ENCODE measurements around the gene PHKB. TPM values are rescaled to one million over a fixed set of nuclear protein-coding genes. Genes with fewer than 3 reads are reported as not detected.

PHKB gene
- total RNA-seq, 1 donor from 2014 or later = 49.6 TPM

DNA sequence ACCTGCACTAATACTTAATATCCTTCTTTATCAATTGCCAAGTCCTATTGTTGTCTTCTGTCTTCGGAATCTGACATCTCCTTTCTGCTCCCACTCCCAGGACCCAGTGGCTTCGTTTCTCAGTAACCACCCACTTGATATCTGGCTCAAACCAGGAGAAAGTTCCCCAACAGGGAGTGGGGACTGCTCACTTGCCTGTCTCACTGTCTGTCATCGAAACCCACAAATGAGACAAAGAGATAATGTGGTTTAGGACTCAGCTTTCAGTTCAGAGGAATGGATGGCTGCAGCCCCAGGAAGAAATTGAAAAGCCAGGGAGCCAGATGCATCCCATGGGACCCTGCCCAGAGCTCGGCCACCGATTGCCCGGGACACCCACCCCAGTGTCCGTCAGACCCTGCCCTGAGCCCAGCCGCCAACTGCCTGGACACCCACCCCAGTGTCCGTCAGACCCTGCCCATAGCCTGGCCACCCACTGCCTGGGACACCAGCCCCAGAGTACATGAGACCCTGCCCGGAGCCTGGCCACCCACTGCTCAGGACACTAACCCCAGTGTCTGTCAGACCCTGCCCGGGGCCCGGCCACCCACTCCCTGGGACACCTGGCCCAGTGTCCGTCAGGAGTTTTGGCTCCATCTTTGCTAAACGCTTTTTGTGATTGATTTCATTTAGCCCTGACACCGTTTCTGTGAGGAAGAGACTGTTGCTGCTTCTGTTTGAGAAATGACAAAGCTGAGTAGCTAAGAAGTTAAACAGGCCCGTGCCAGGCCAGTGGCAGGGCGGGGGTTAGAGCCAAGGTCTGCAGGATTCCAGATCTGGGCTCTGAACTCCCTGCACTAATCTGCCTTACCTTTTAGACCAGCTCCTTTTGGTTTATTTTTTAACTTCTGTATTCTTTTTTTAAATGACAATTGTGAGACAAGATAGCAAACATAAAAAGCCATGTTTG is 251.4 kb downstream of the PHKB start:
- Histone ChIP-seq H2AFZ (ENCODE audit: low read depth, low read length) (no peak overlapping the region), H4K20me1 (ENCODE audit: insufficient read depth, low read length) (no peaks in the 10 kb centered on the region), H3K9ac (ENCODE audit: low read length) (no peak overlapping the region), H3K9me3 (ENCODE audit: insufficient read depth, low read depth, low read length) (no peaks in the 10 kb centered on the region), H3K4me1 (ENCODE audit: insufficient read depth, low read length) (peaks cover 15% of the 10 kb centered on the region), H3K36me3 (ENCODE audit: insufficient read depth, low read length) (no peaks in the 10 kb centered on the region), H3K4me3 (ENCODE audit: insufficient read depth, low read depth, low read length) (no peak overlapping the region), H3K27me3 (ENCODE audit: insufficient read depth, low read length) (no peaks in the 10 kb centered on the region), H3K4me2 (ENCODE audit: low read length) (peak overlapping the region; percentile 34), H3K27ac (ENCODE audit: low read depth, low read length) (no peak overlapping the region), H3K79me2 (ENCODE audit: insufficient read depth, low read length) (no peaks in the 10 kb centered on the region)
- peaks cover 4% of the 10 kb centered on the region for H3K9me3 Mint-ChIP-seq (ENCODE audit: unreplicated experiment)
- H3K27ac Mint-ChIP-seq (ENCODE audit: unreplicated experiment) = no peak overlapping the region
- H3K4me3 Mint-ChIP-seq (ENCODE audit: unreplicated experiment) = no peak overlapping the region
- H3K4me1 Mint-ChIP-seq (ENCODE audit: low read depth, unreplicated experiment) = peaks cover 4% of the 10 kb centered on the region
- TF ChIP-seq, protein P1, sequence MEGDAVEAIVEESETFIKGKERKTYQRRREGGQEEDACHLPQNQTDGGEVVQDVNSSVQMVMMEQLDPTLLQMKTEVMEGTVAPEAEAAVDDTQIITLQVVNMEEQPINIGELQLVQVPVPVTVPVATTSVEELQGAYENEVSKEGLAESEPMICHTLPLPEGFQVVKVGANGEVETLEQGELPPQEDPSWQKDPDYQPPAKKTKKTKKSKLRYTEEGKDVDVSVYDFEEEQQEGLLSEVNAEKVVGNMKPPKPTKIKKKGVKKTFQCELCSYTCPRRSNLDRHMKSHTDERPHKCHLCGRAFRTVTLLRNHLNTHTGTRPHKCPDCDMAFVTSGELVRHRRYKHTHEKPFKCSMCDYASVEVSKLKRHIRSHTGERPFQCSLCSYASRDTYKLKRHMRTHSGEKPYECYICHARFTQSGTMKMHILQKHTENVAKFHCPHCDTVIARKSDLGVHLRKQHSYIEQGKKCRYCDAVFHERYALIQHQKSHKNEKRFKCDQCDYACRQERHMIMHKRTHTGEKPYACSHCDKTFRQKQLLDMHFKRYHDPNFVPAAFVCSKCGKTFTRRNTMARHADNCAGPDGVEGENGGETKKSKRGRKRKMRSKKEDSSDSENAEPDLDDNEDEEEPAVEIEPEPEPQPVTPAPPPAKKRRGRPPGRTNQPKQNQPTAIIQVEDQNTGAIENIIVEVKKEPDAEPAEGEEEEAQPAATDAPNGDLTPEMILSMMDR (IDR thresholded peaks at IDR 0.05; ENCODE audit: insufficient read depth, low read depth, low read length) = no peak
- TF ChIP-seq EZH2 (IDR thresholded peaks at IDR 0.05; ENCODE audit: insufficient read depth, low read length) = no peak
- peaks cover 2% of the 10 kb centered on the region for H3K36me3 Mint-ChIP-seq (ENCODE audit: low read depth, unreplicated experiment)
- no peak for FAIRE-seq
- peaks cover 2% of the 10 kb centered on the region for H3K27me3 Mint-ChIP-seq (ENCODE audit: low read depth, unreplicated experiment)
- peak; percentile 40 for DNase-seq (ENCODE audit: low read depth)

DNA sequence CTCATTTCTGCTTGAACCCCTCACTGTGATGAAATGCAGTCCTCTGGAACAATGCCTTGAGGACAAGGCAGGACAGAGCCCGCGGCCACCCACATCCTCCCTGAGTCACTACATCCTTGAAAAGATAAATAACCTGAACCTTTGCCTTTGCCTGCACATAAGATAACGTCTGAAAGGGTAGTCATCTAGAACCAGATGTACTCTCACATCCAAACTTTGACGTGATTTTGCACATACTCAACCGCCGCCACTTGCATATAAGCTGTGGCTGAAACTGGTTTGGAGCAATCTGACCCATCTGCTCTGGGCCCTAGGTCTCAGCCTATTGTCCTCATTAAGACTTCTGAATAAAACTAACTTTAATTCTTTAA is 252.1 kb downstream of the PHKB start:
- Mint-ChIP-seq H3K4me1 (ENCODE audit: low read depth, unreplicated experiment) (peaks cover 4% of the 10 kb centered on the region), H3K9me3 (ENCODE audit: unreplicated experiment) (peaks cover 4% of the 10 kb centered on the region), H3K27ac (ENCODE audit: unreplicated experiment) (no peak overlapping the region), H3K36me3 (ENCODE audit: low read depth, unreplicated experiment) (peaks cover 2% of the 10 kb centered on the region), H3K27me3 (ENCODE audit: low read depth, unreplicated experiment) (peaks cover 2% of the 10 kb centered on the region), H3K4me3 (ENCODE audit: unreplicated experiment) (no peak overlapping the region)
- no peaks in the 10 kb centered on the region for H3K79me2 ChIP-seq (ENCODE audit: insufficient read depth, low read length)
- H3K9ac ChIP-seq (ENCODE audit: low read length) = no peak overlapping the region
- H3K4me2 ChIP-seq (ENCODE audit: low read length) = peak overlapping the region; percentile 34
- no peak for TF ChIP-seq EZH2 (IDR thresholded peaks at IDR 0.05; ENCODE audit: insufficient read depth, low read length)
- TF ChIP-seq, protein P1 (IDR thresholded peaks at IDR 0.05; ENCODE audit: insufficient read depth, low read depth, low read length) = no peak
- no peak overlapping the region for H2AFZ ChIP-seq (ENCODE audit: low read depth, low read length)
- H3K27me3 ChIP-seq (ENCODE audit: insufficient read depth, low read length) = no peaks in the 10 kb centered on the region
- no peaks in the 10 kb centered on the region for H3K9me3 ChIP-seq (ENCODE audit: insufficient read depth, low read depth, low read length)
- peaks cover 15% of the 10 kb centered on the region for H3K4me1 ChIP-seq (ENCODE audit: insufficient read depth, low read length)
- no peaks in the 10 kb centered on the region for H4K20me1 ChIP-seq (ENCODE audit: insufficient read depth, low read length)
- no peaks in the 10 kb centered on the region for H3K36me3 ChIP-seq (ENCODE audit: insufficient read depth, low read length)
- H3K27ac ChIP-seq (ENCODE audit: low read depth, low read length) = peak overlapping the region; percentile 9
- no peak overlapping the region for H3K4me3 ChIP-seq (ENCODE audit: insufficient read depth, low read depth, low read length)
- FAIRE-seq = peak; percentile 72
- DNase-seq (ENCODE audit: low read depth) = peak; percentile 91
